Stimulated activated CD8-positive, alpha-beta memory T cell treated with anti-CD3 and anti-CD28 coated beads, Interleukin-15, amount 100 ng/mL, for 1 hour (primary cell): ENCODE data around the gene C1orf115.
"Not testable (repeated sequence)": the region's sequence is repeated elsewhere in the genome, so short reads cannot be mapped to it uniquely, and the experiment has no call there.

Experiments used
- DNase-seq: peaks from one replicate; pipeline ENCODE4 v3.0.0-alpha.2; 2020; ENCODE audit warnings: low read depth

Gene C1orf115

GRCh38 chr1:220726634-220727033 is 36.5 kb downstream of the C1orf115 start:
- no peak for DNase-seq

GRCh38 chr1:220727519-220727918 is 37.4 kb downstream of the C1orf115 start:
- DNase-seq, result no peak

- no peak for DNase-seq
These were observed 40.3 kb downstream of the C1orf115 start for GRCh38 chr1:220730486-220730885.

- DNase-seq, result no peak
These were observed 42.0 kb downstream of the C1orf115 start for GRCh38 chr1:220732137-220732536.

- no peak for DNase-seq
These were observed 42.5 kb downstream of the C1orf115 start for GRCh38 chr1:220732621-220733020.

GRCh38 chr1:220733086-220733601 is 43.0 kb downstream of the C1orf115 start:
- DNase-seq, result peak; percentile 58

- no peak for DNase-seq
These were observed 44.6 kb downstream of the C1orf115 start for GRCh38 chr1:220734571-220735326.

GRCh38 chr1:220736283-220736682 is 46.1 kb downstream of the C1orf115 start:
- DNase-seq, result not testable (repeated sequence)

GRCh38 chr1:220741349-220741748 is 51.2 kb downstream of the C1orf115 start:
- no peak for DNase-seq

GRCh38 chr1:220741825-220742224 is 51.7 kb downstream of the C1orf115 start:
- DNase-seq, result no peak

- DNase-seq, result no peak
These were observed 52.4 kb downstream of the C1orf115 start for GRCh38 chr1:220742520-220742919.

GRCh38 chr1:220746851-220747250 is 56.7 kb downstream of the C1orf115 start:
- DNase-seq, result no peak

- DNase-seq, result no peak
These were observed 57.4 kb downstream of the C1orf115 start for GRCh38 chr1:220747437-220748088.

GRCh38 chr1:220748089-220748934 is 58.1 kb downstream of the C1orf115 start, which contains the start of gene MTARC2:
Gene MTARC2, plus strand, starts transcription at chr1:220748322. Its CDS starts 210 bp downstream, at chr1:220748532.
- DNase-seq, result no peak
